A673 (cell line): ENCODE results near the gene TACC3. TPM values are rescaled to one million over a fixed set of nuclear protein-coding genes. Genes with fewer than 3 reads are reported as not detected.

Experiments used
- BruUV-seq: library from RNA; stranded (reverse); fragments of 400-500 nt; replicated peaks from 2 replicates; lab custom pipeline; 2021; lab: Mats Ljungman, UMichigan
- CTCF ChIA-PET: fragments of 300-600 bp; sonication (Branson Sonifier 250); formaldehyde crosslinking; loops from one replicate; lab custom pipeline; 2022; ENCODE audit warnings: antibody characterized with exemption; lab: Charles Lee
- POLR2A ChIA-PET: fragments of 300-600 bp; sonication (Branson Sonifier 250); formaldehyde crosslinking; loops from one replicate; lab custom pipeline; 2022; ENCODE audit warnings: antibody characterized with exemption; ENCODE audit not compliant: low non-redundant PET; lab: Charles Lee
- DNase-seq: peaks from one replicate; pipeline ENCODE4 v3.0.0-alpha.2; 2015; ENCODE audit warnings: low spot score
- H3K27ac ChIP-seq: fragments of 200-600 bp; sonication (generic); 2 replicates; pipeline ENCODE4 v1.5.1; 2016; ENCODE audit warnings: mixed run types, low read depth, mild to moderate bottlenecking, mixed read lengths, antibody characterized with exemption, low read length; ENCODE audit not compliant: poor library complexity, severe bottlenecking
- H3K27me3 ChIP-seq: fragments of 200-600 bp; sonication (generic); replicated peaks from 2 replicates; pipeline ENCODE4 v1.6.1; 2017; ENCODE audit warnings: mixed run types, low read depth, mild to moderate bottlenecking, mixed read lengths, antibody characterized with exemption, low read length; ENCODE audit not compliant: insufficient read depth, poor library complexity
- H3K36me3 ChIP-seq: fragments of 200-600 bp; sonication (generic); 2 replicates; pipeline ENCODE4 v1.6.1; 2016; ENCODE audit warnings: mixed run types, mild to moderate bottlenecking, mixed read lengths, antibody characterized with exemption, low read length; ENCODE audit not compliant: insufficient read depth, poor library complexity, severe bottlenecking
- H3K4me1 ChIP-seq: fragments of 200-600 bp; sonication (generic); 2 replicates; pipeline ENCODE4 v1.6.1; 2017; ENCODE audit warnings: mixed run types, mild to moderate bottlenecking, mixed read lengths, antibody characterized with exemption, low read length; ENCODE audit not compliant: insufficient read depth, poor library complexity, severe bottlenecking
- H3K4me3 ChIP-seq: fragments of 200-600 bp; sonication (generic); 2 replicates; pipeline ENCODE4 v1.5.1; 2016; ENCODE audit warnings: low read depth, mixed run types, mild to moderate bottlenecking, mixed read lengths, low read length; ENCODE audit not compliant: poor library complexity, severe bottlenecking
- H3K9me3 ChIP-seq: fragments of 200-600 bp; sonication (generic); 2 replicates; pipeline ENCODE4 v1.6.1; 2016; ENCODE audit warnings: mixed run types, low read depth, mild to moderate bottlenecking, mixed read lengths, antibody characterized with exemption, low read length; ENCODE audit not compliant: poor library complexity, severe bottlenecking
- EZH2 ChIP-seq: fragments of 200-600 bp; sonication (generic); IDR thresholded peaks from 2 replicates; pipeline ENCODE4 v1.6.1; 2017; ENCODE audit warnings: borderline replicate concordance, low read depth, mild to moderate bottlenecking, mixed read lengths, antibody characterized with exemption, low read length; ENCODE audit not compliant: poor library complexity, severe bottlenecking
- intact Hi-C: fragments of 100-400 bp; cut with micrococcal nuclease; formaldehyde crosslinking; loops from one replicate; pipeline ENCODE4 v1.10.0; 2022; ENCODE audit not compliant: unreplicated experiment
- total RNA-seq: library from RNA; stranded (reverse); gene quantifications from 2 replicates; pipeline ENCODE4 v1.2.3, GENCODE V29; 2021
- TF ChIP-seq, protein P1 (sequence below): fragments of 300-800, 200-600 bp; sonication (generic); conservative IDR thresholded peaks from 2 replicates; pipeline ENCODE4 v1.5.1; 2017; ENCODE audit warnings: low read depth, mild to moderate bottlenecking, antibody characterized with exemption, low read length, moderate library complexity, mixed read lengths

TACC3 gene
- total RNA-seq, 1 experiment from 2014 or later, result 246 TPM

DNA sequence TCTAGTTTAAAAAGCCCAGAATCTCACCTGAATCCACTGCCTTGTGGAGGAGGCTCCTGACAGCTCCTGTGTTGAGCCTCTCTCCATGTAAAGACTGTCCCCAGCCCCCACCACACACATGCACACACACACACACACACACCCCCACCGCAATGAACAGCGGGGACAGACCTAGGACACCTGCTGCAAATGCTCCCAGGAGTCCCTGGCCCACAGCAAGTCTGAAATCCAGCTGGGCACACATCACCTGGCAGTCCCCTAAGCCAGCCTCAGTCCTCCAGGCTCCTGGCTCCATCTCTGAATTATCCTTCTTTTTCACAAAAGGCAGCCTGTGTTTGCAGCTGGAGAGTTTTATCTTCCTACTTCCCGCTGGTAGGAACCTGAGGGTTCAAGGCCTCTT is 30.6 kb upstream of the TACC3 start:
- no TSS peak for BruUV-seq
- intact Hi-C loops, result no loop called here
- H3K27me3 ChIP-seq, result no peaks in the 10 kb centered on the region
- peaks cover 56% of the 10 kb centered on the region for H3K36me3 ChIP-seq
- no peak overlapping the region for H3K27ac ChIP-seq
- no peaks in the 10 kb centered on the region for H3K4me1 ChIP-seq
- ChIA-PET POLR2A (no interaction called here), CTCF (no interaction called here)
- no peaks in the 10 kb centered on the region for H3K9me3 ChIP-seq
- TF ChIP-seq, protein P1, sequence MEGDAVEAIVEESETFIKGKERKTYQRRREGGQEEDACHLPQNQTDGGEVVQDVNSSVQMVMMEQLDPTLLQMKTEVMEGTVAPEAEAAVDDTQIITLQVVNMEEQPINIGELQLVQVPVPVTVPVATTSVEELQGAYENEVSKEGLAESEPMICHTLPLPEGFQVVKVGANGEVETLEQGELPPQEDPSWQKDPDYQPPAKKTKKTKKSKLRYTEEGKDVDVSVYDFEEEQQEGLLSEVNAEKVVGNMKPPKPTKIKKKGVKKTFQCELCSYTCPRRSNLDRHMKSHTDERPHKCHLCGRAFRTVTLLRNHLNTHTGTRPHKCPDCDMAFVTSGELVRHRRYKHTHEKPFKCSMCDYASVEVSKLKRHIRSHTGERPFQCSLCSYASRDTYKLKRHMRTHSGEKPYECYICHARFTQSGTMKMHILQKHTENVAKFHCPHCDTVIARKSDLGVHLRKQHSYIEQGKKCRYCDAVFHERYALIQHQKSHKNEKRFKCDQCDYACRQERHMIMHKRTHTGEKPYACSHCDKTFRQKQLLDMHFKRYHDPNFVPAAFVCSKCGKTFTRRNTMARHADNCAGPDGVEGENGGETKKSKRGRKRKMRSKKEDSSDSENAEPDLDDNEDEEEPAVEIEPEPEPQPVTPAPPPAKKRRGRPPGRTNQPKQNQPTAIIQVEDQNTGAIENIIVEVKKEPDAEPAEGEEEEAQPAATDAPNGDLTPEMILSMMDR, result no peak
- TF ChIP-seq EZH2, result no peak
- no peak overlapping the region for H3K4me3 ChIP-seq
- DNase-seq, result no peak

DNA sequence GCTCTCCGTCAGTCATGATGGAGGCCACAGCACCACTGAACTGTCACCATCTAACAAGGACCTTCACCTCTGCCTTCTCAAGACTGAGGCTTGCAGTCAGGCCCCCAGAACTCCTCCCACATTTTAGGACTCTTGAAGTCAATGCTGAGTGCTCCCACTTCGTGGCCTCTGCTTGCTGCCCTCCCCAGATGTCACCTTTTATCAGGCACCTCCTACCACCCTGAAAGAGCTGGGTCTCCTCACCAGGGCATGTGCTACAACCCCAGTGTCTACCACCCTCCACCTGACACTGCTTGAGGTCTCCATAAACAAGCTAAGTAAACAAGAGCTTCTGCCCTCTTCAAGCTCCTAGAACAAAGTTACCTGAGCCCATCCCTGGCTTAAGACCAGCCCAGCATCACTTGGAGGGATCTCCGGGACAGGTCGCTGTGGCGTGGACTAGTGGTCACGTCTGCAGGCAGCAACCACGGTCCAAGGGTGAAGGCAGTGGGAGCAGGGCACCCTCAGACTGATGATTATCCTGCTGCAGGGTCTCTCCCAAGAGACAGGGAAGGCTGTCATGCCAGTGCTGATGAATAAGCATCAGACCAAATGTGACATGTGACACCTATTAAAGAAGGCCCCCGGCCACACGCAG is 29.5 kb upstream of the TACC3 start:
- peaks cover 67% of the 10 kb centered on the region for H3K36me3 ChIP-seq
- DNase-seq, result no peak
- no peak overlapping the region for H3K4me3 ChIP-seq
- intact Hi-C loops, result no loop called here
- H3K9me3 ChIP-seq, result no peaks in the 10 kb centered on the region
- no peaks in the 10 kb centered on the region for H3K4me1 ChIP-seq
- POLR2A ChIA-PET, result no interaction called here
- TF ChIP-seq, protein P1, result no peak
- no peak for TF ChIP-seq EZH2
- CTCF ChIA-PET, result no interaction called here
- H3K27me3 ChIP-seq, result no peaks in the 10 kb centered on the region
- BruUV-seq, result no TSS peak
- H3K27ac ChIP-seq, result no peak overlapping the region

DNA sequence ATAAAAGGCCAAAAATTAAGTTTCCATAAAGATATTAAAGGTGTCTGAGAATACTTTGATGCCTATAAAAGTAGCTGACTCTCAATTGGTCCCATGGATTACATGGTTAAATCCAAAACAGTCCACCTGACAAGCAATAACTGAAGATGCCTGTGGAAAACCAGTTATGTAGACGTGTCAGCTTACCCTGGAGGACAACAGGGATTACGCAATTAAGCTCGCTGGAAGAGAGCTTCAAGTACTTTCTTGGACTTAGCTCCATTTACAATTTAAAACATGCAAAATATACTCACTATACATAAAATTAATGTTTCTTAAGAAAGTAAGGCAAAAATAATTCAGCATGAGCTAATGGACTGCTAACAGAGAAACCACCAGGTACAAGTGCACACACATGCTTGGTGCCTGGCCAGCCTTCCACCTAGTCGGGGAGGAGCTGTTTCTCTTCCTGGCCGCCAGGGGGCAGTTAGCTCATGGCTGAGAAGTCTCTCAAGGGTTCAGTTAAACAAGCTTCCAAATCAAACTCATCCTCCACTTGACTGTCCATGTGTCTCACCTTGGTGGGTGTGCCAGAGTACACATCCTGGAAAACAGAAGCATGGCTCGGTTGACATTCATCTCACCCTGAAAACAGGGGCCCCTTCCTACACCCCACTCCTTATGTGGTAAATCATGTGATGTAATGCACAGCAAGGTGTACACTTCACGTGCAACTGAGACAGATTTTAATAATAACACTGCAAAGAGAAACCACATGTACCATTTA is 28.0 kb upstream of the TACC3 start:
- CTCF ChIA-PET, result interaction anchor here (0.6 to 1.6 kb wide), 9 partner anchors 8 to 217 kb away, joined by 3 to 11 read pairs (median 5); partner anchors contain the start of genes SLBP, TACC3 and TMEM129
- POLR2A ChIA-PET, result no interaction called here
- Histone ChIP-seq H3K27me3 (no peaks in the 10 kb centered on the region), H3K36me3 (peaks cover 79% of the 10 kb centered on the region), H3K4me3 (no peak overlapping the region), H3K4me1 (no peaks in the 10 kb centered on the region), H3K9me3 (no peaks in the 10 kb centered on the region), H3K27ac (no peak overlapping the region)
- intact Hi-C loops, result loop anchor here (1.0 kb wide), 1 partner anchor 36 kb away; no protein-coding TSS in a partner anchor
- peak; percentile 86 for DNase-seq
- TSS peak; percentile 36 for BruUV-seq
- TF ChIP-seq, protein P1, result peak; percentile 97
- no peak for TF ChIP-seq EZH2
